Breast epithelium (tissue), 4 donors: ENCODE data around the gene BCAS1. TPM values are rescaled to one million over a fixed set of nuclear protein-coding genes. Genes with fewer than 3 reads are reported as not detected.

Experiments
- DNase-seq, 2 donors: peaks; one replicate each; pipeline ENCODE4 v3.0.0-alpha.2; 2019; ENCODE audit warnings: low spot score in 2 of 2
- H3K27ac ChIP-seq, 2 donors: fragments of 200-600 bp; sonication (generic) in 1 of 2; one replicate each; pipeline ENCODE4 v1.5.1; 2016 to 2019; ENCODE audit warnings: mild to moderate bottlenecking in 1 of 2
- H3K27me3 ChIP-seq, 2 donors: fragments of 200-600 bp; sonication (generic) in 1 of 2; one replicate each; pipeline versions ENCODE4 v1.5.1 to v1.6.0; 2017 to 2019; ENCODE audit warnings: control low read depth in 1 of 2, mild to moderate bottlenecking in 1 of 2
- H3K36me3 ChIP-seq: fragments of 200-600 bp; one replicate; pipeline ENCODE4 v1.5.1; 2019
- H3K4me1 ChIP-seq, 2 donors: fragments of 200-600 bp; sonication (generic); one replicate each; pipeline ENCODE4 v1.5.1; 2016 to 2019; ENCODE audit warnings: control low read depth in 1 of 2
- H3K4me3 ChIP-seq, 3 donors: fragments of 200-600 bp; sonication (generic); 1 replicate in 2 of 3; 2 replicates in 1 of 3; pipeline ENCODE4 v1.5.1; 2016 to 2019; ENCODE audit warnings: mild to moderate bottlenecking in 3 of 3, moderate library complexity in 2 of 3
- H3K9me3 ChIP-seq, 2 donors: fragments of 200-600 bp; sonication (generic) in 1 of 2; one replicate each; pipeline ENCODE4 v1.5.1; 2016 to 2019; ENCODE audit warnings: control low read depth in 1 of 2
- POLR2A ChIP-seq: fragments of 450-650 bp; IDR thresholded peaks from one replicate; pipeline ENCODE4 v1.6.1; 2016; ENCODE audit warnings: antibody characterized with exemption, mild to moderate bottlenecking, moderate library complexity
- POLR2AphosphoS5 ChIP-seq, 3 donors: sonication (generic); formaldehyde crosslinking; IDR thresholded peaks; one replicate each; pipeline ENCODE4 v1.6.1; 2017; ENCODE audit warnings: antibody characterized with exemption in 3 of 3
- intact Hi-C: fragments of 100-400 bp; cut with DNase I; formaldehyde crosslinking; loops from one replicate; pipeline ENCODE4 v1.15.1; 2023; ENCODE audit warnings: low total_unique reads
- total RNA-seq, 3 donors: library from RNA; depleted of rRNA; stranded (reverse); fragments of >200 nt; gene quantifications; one replicate each; pipeline ENCODE4 v1.1.0, GENCODE V29; 2016
- TF ChIP-seq, protein P1 (sequence below), 3 donors: fragments of 450-650 bp; IDR thresholded peaks; one replicate each; pipeline ENCODE4 v1.5.1; 2016 to 2017; ENCODE audit warnings: antibody characterized with exemption in 3 of 3, mild to moderate bottlenecking in 3 of 3, moderate library complexity in 3 of 3

The BCAS1 gene
- total RNA-seq, 3 donors from 2014 or later = 0.98 to 3.1 TPM; not detected in 1

GRCh38 chr20:53939190-53939571 lies 131.2 kb downstream of the BCAS1 start:
- Histone ChIP-seq H3K27me3 (no peaks in the 10 kb centered on the region), H3K4me3 (no peak overlapping the region), H3K9me3 (no peaks in the 10 kb centered on the region), H3K27ac (peak overlapping the region; percentile 65 to 66), H3K36me3 (no peaks in the 10 kb centered on the region), H3K4me1 (peaks cover 0 to 11% of the 10 kb centered on the region in 2 donors)
- TF ChIP-seq POLR2A = no peak
- no peak for DNase-seq
- intact Hi-C loops = no loop called here

DNA sequence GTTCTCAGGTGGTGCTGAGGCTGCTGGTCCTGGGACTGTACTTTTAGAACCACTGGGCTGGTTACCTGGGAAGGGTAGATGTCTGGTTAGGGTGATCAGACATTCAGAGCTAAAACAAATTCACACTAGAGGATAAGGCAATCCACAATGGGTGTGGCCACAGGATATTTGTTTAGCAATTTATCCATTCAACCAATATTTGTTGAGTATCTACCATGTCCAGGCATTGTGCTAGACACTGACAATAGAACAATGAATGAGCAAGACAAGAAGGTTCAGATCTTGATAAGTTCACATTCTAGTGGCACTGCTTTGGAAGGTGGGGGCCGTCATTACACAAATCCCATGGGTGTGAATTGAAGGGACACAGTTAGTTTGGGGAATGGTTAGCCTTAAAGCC lies 131.7 kb downstream of the BCAS1 start:
- Histone ChIP-seq H3K27me3 (no peaks in the 10 kb centered on the region), H3K9me3 (no peaks in the 10 kb centered on the region), H3K36me3 (no peaks in the 10 kb centered on the region), H3K4me1 (peaks cover 0 to 11% of the 10 kb centered on the region in 2 donors), H3K27ac (peak overlapping the region; percentile 65 to 66), H3K4me3 (no peak overlapping the region)
- no peak for DNase-seq
- intact Hi-C loops = no loop called here
- TF ChIP-seq POLR2A = no peak
- TF ChIP-seq POLR2AphosphoS5 (IDR thresholded peaks at IDR 0.05) = no peak
- TF ChIP-seq, protein P1, sequence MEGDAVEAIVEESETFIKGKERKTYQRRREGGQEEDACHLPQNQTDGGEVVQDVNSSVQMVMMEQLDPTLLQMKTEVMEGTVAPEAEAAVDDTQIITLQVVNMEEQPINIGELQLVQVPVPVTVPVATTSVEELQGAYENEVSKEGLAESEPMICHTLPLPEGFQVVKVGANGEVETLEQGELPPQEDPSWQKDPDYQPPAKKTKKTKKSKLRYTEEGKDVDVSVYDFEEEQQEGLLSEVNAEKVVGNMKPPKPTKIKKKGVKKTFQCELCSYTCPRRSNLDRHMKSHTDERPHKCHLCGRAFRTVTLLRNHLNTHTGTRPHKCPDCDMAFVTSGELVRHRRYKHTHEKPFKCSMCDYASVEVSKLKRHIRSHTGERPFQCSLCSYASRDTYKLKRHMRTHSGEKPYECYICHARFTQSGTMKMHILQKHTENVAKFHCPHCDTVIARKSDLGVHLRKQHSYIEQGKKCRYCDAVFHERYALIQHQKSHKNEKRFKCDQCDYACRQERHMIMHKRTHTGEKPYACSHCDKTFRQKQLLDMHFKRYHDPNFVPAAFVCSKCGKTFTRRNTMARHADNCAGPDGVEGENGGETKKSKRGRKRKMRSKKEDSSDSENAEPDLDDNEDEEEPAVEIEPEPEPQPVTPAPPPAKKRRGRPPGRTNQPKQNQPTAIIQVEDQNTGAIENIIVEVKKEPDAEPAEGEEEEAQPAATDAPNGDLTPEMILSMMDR (IDR thresholded peaks at IDR 0.05) = no peak

- peak overlapping the region in 1 of 2 donors; percentile 66 for H3K27ac ChIP-seq
- no peaks in the 10 kb centered on the region for H3K27me3 ChIP-seq
- intact Hi-C loops = no loop called here
- DNase-seq = no peak
- H3K9me3 ChIP-seq = no peaks in the 10 kb centered on the region
- TF ChIP-seq, protein P1 (IDR thresholded peaks at IDR 0.05) = no peak
- no peak for TF ChIP-seq POLR2A
- no peak for TF ChIP-seq POLR2AphosphoS5 (IDR thresholded peaks at IDR 0.05)
- H3K36me3 ChIP-seq = no peaks in the 10 kb centered on the region
- no peak overlapping the region for H3K4me3 ChIP-seq
- peaks cover 0 to 11% of the 10 kb centered on the region in 2 donors for H3K4me1 ChIP-seq
Observed at GRCh38 chr20:53937929-53938367, 132.4 kb downstream of the BCAS1 start.

GRCh38 chr20:53937339-53937741 lies 133.1 kb downstream of the BCAS1 start:
- TF ChIP-seq POLR2A (no peak), POLR2AphosphoS5 (IDR thresholded peaks at IDR 0.05) (no peak)
- TF ChIP-seq, protein P1 (IDR thresholded peaks at IDR 0.05) = no peak
- intact Hi-C loops = no loop called here
- Histone ChIP-seq H3K27me3 (no peaks in the 10 kb centered on the region), H3K9me3 (no peaks in the 10 kb centered on the region), H3K36me3 (no peaks in the 10 kb centered on the region), H3K4me1 (peaks cover 0 to 11% of the 10 kb centered on the region in 2 donors), H3K4me3 (no peak overlapping the region), H3K27ac (no peak overlapping the region)
- DNase-seq = no peak

DNA sequence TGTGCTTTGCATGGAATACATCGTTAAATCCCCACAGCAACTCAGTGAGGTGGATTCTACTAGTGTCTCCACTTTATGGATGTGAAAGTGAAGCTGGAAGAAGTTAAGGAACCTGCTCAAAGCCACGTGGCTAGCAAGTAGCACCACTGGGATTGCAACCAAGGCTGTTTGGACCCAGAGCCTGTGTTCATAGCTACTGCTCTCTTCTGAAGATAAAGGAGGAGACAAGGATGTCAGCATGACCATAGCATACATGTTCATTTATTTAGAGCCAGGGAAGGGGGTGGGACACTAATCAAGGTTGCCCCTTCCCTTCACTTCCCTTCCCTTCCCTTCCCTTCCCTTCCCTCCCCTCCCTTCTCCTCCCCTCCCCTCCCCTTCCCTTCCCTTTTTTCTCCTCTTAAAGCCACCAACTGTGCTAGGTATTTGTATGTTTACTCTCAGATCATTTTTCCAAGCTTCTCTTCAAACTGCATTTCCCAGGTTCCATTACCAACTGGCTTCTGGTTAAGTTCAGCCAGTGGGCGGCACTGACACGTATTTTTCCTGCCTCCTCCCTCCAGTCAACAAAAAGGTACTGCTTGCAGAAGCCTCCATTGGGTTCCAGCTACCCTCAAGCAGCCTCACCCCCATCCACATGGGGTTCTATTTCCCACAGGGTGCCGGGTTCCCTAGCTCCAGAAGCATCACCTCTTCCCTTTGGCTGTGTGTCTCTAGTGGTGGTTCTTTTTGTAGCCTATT lies 134.9 kb downstream of the BCAS1 start:
- intact Hi-C loops = no loop called here

More for the DNA sequence above, 134.9 kb downstream of the BCAS1 start:
- no peaks in the 10 kb centered on the region for H3K9me3 ChIP-seq
- no peaks in the 10 kb centered on the region for H3K27me3 ChIP-seq
- H3K36me3 ChIP-seq = no peaks in the 10 kb centered on the region
- no peak for DNase-seq
- H3K4me1 ChIP-seq = peaks cover 0 to 11% of the 10 kb centered on the region in 2 donors
- TF ChIP-seq, protein P1 (IDR thresholded peaks at IDR 0.05) = no peak
- no peak for TF ChIP-seq POLR2A
- TF ChIP-seq POLR2AphosphoS5 (IDR thresholded peaks at IDR 0.05) = no peak
- H3K4me3 ChIP-seq = no peak overlapping the region
- H3K27ac ChIP-seq = peak overlapping the region; percentile 10 to 75
